ENCODE results near the gene OR3A1. TPM values are rescaled to one million over a fixed set of nuclear protein-coding genes. Genes with fewer than 3 reads are reported as not detected.

The OR3A1 gene
- total RNA-seq, 1 experiment from 2014 or later, result not detected

Other genes with a start within 250 kb of the OR3A1 start
- not detected in 2 replicates for gene OR1D5, start 234.8 kb downstream of the OR3A1 start, total RNA-seq (2021)
- gene OR1D2, start 193.9 kb downstream of the OR3A1 start, total RNA-seq (2021), result not detected in 2 replicates
- not detected in 2 replicates for gene OR1G1, start 170.8 kb downstream of the OR3A1 start, total RNA-seq (2021)
- not detected in 2 replicates for gene OR1A2, start 100.8 kb downstream of the OR3A1 start, total RNA-seq (2021)
- not detected in 2 replicates for gene OR1A1, start 90.7 kb downstream of the OR3A1 start, total RNA-seq (2021)
- not detected in 2 replicates for gene OR3A2, start 87.9 kb upstream of the OR3A1 start, total RNA-seq (2021)
- not detected in 2 replicates for gene OR1E1, start 100.0 kb upstream of the OR3A1 start, total RNA-seq (2021)
- gene OR3A3, start 113.0 kb upstream of the OR3A1 start, total RNA-seq (2021), result not detected in 2 replicates
- gene OR1E2, start 135.5 kb upstream of the OR3A1 start, total RNA-seq (2021), result not detected in 2 replicates
- not detected in 2 replicates for gene SPATA22, start 173.5 kb upstream of the OR3A1 start, total RNA-seq (2021)
- not detected in 2 replicates for gene ASPA, start 177.6 kb upstream of the OR3A1 start, total RNA-seq (2021)

Measured in A673 (cell line).